Stimulated activated naive CD4-positive, alpha-beta T cell treated with Interleukin-2 at 50 U/mL for 16 hours (primary cell): ENCODE results near the gene HTR3C.

Experiments
- DNase-seq: peaks from one replicate; lab custom pipeline; 2025; lab: John Stamatoyannopoulos, UW

The HTR3C gene

DNA sequence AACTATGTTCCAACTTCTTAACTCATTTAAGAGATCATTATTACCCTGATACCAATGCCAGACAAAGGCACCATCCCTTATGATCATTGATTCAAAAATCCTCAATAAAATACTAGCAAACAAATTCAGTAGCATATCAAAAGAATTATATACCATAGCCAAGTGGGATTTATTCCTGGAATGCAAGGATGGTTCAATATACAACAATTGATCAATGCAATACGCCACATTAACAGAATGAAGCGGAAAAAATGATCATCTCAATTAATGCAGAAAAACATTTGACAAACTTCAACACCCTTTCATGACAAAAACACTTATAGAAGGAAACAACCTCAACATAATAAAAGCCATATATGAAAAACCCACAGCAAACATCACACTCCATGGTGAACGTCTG is 39.4 kb downstream of the HTR3C start:
- DNase-seq = no peak

- DNase-seq = no peak
Measured at GRCh38 chr3:184096811-184097383, 44.0 kb downstream of the HTR3C start, which contains the start of gene HTR3E. Gene HTR3E, plus strand, starts transcription at chr3:184097064. Its CDS starts 466 bp downstream, at chr3:184097530.

DNA sequence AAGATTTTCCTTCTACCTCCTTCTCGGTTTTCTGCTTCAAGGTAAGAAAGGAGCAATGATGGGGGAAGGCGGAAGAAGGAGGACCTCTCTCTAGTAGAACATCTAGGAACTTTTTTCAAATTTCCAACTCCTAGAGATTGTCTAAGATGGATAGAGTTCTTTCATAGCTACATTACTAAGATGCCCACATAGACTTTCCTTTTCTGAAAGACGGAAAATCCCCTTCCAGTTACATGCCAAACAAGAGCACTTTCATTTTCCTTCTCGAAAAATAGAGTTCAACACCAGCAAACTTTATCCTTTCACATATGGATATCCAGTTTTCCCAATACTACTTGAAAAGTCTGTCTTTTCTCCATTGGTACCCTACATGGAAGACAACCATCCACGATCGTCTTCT is 44.7 kb downstream of the HTR3C start:
- DNase-seq = no peak

DNA sequence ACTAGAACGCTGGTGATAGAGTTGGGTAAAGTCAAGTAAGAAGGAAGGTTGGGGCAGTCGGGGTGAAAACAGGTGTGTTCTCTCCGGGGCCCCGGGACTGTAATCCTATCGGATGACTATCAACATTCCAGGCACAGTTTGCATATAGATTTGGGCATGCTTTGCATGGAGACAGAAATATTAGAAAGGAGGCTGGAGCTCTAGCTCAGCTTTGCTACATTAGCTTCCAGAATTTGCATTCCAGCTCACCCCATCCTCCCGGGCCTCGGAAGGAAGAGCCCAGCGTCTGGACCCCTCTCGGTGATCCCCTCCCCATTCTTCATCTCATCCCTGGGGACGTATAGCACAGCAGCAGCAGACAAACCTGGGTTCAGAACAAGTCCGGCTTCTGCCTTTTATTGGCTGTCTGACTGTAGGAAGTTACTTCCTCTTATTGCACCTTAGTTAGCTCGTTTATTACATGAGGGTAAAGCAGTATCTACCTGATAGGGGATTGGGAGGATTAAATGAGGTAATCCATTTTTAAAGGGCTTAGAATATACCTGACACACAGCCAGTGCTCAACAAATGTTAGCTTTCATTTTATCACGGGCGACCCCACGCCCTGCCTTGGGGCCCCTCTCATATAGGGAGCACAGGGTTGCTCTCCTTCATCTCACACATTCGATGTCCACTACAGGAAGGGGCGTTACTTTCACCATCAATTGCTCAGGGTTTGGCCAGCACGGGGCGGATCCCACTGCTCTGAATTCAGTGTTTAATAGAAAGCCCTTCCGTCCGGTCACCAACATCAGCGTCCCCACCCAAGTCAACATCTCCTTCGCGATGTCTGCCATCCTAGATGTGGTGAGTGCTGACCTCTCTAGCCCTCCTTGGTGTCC is 47.2 kb downstream of the HTR3C start:
- no peak for DNase-seq
